GM12878 (cell line): ENCODE measurements around the gene AFG1L.

Experiments
- CREB1 ChIP-seq: IDR thresholded peaks from 2 replicates; pipeline ENCODE4 v1.6.1; 2012; ENCODE audit warnings: low read depth, mild to moderate bottlenecking, inconsistent platforms
- NBN ChIP-seq: fragments of 450-650 bp; IDR thresholded peaks from 2 replicates; pipeline ENCODE4 v1.6.1; 2016
- POLR2A ChIP-seq: IDR thresholded peaks from 2 replicates; pipeline ENCODE4 v1.6.1; 2011; ENCODE audit warnings: low read depth, mild to moderate bottlenecking, low read length
- POLR2AphosphoS2 ChIP-seq: IDR thresholded peaks from 2 replicates; pipeline ENCODE4 v1.6.1; 2011; ENCODE audit warnings: low read depth, mild to moderate bottlenecking, low read length, improper control_type of control experiment, moderate library complexity
- RAD21 ChIP-seq: IDR thresholded peaks from 2 replicates; pipeline ENCODE4 v1.6.1; 2011; ENCODE audit warnings: mild to moderate bottlenecking, low read depth, low read length, moderate library complexity; ENCODE audit not compliant: insufficient read depth
- RUNX3 ChIP-seq: IDR thresholded peaks from 2 replicates; pipeline ENCODE4 v1.6.1; 2012; ENCODE audit warnings: low read length, inconsistent platforms
- SIN3A ChIP-seq: IDR thresholded peaks from 2 replicates; pipeline ENCODE4 v1.6.1; 2012; ENCODE audit warnings: low read depth, low read length, improper control_type of control experiment
- TF ChIP-seq, protein P1 (sequence below): fragments of 450-650 bp; IDR thresholded peaks from 2 replicates; pipeline ENCODE4 v1.6.1; 2017; ENCODE audit warnings: mild to moderate bottlenecking
- TF ChIP-seq, protein P2 (sequence below): IDR thresholded peaks from 2 replicates; pipeline ENCODE4 v1.6.1; 2011; ENCODE audit warnings: borderline replicate concordance, low read depth, mild to moderate bottlenecking, moderate library complexity, mixed read lengths, low read length; ENCODE audit not compliant: insufficient read depth; ENCODE audit errors: extremely low read length
- TF ChIP-seq, protein P3 (sequence below), 3 experiments: IDR thresholded peaks in 2 of 3; conservative IDR thresholded peaks in 1 of 3; 2 replicates each; pipeline ENCODE4 v1.5.1; 2011; ENCODE audit warnings: low read depth in 3 of 3, low read length in 3 of 3, mild to moderate bottlenecking in 3 of 3, control low read depth in 2 of 3, moderate library complexity in 2 of 3, inconsistent platforms in 1 of 3, mixed read lengths in 1 of 3; ENCODE audit not compliant: control insufficient read depth in 2 of 3, insufficient read depth in 1 of 3; ENCODE audit errors: extremely low read depth in 1 of 3

DNA sequence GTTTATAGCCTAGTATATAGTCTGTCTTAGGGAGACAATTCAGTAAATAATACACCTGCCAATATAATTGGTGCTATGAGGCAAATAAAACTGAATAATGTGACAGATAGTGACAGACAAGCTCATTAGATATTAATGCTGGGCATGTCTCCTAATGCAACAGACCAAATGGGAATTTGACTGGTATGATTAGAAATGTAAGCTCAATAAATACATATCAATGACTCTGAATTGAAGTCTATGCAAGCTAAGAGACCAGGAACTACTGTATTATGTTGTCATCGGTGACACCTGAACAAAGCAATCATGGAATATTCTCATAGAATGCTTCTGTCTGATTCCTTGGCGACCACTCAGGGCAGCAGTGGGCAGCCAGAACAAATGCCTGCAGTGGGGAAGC lies 31.5 kb upstream of the AFG1L start:
- TF ChIP-seq RAD21 (no peak), RUNX3 (no peak), CREB1 (no peak), POLR2A (no peak), POLR2AphosphoS2 (no peak), NBN (no peak), SIN3A (no peak)
- TF ChIP-seq, protein P1, sequence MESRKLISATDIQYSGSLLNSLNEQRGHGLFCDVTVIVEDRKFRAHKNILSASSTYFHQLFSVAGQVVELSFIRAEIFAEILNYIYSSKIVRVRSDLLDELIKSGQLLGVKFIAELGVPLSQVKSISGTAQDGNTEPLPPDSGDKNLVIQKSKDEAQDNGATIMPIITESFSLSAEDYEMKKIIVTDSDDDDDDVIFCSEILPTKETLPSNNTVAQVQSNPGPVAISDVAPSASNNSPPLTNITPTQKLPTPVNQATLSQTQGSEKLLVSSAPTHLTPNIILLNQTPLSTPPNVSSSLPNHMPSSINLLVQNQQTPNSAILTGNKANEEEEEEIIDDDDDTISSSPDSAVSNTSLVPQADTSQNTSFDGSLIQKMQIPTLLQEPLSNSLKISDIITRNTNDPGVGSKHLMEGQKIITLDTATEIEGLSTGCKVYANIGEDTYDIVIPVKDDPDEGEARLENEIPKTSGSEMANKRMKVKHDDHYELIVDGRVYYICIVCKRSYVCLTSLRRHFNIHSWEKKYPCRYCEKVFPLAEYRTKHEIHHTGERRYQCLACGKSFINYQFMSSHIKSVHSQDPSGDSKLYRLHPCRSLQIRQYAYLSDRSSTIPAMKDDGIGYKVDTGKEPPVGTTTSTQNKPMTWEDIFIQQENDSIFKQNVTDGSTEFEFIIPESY = no peak
- TF ChIP-seq, protein P2, sequence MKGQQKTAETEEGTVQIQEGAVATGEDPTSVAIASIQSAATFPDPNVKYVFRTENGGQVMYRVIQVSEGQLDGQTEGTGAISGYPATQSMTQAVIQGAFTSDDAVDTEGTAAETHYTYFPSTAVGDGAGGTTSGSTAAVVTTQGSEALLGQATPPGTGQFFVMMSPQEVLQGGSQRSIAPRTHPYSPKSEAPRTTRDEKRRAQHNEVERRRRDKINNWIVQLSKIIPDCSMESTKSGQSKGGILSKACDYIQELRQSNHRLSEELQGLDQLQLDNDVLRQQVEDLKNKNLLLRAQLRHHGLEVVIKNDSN = no peak
- TF ChIP-seq, protein P3, sequence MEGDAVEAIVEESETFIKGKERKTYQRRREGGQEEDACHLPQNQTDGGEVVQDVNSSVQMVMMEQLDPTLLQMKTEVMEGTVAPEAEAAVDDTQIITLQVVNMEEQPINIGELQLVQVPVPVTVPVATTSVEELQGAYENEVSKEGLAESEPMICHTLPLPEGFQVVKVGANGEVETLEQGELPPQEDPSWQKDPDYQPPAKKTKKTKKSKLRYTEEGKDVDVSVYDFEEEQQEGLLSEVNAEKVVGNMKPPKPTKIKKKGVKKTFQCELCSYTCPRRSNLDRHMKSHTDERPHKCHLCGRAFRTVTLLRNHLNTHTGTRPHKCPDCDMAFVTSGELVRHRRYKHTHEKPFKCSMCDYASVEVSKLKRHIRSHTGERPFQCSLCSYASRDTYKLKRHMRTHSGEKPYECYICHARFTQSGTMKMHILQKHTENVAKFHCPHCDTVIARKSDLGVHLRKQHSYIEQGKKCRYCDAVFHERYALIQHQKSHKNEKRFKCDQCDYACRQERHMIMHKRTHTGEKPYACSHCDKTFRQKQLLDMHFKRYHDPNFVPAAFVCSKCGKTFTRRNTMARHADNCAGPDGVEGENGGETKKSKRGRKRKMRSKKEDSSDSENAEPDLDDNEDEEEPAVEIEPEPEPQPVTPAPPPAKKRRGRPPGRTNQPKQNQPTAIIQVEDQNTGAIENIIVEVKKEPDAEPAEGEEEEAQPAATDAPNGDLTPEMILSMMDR (IDR thresholded peaks at IDR 0.05 in 2 of 3, conservative IDR thresholded peaks at IDR 0.05 in 1 of 3; ENCODE audit: control insufficient read depth in 2 of 3, extremely low read depth in 1 of 3, insufficient read depth in 1 of 3, low read depth in 3 of 3, low read length in 3 of 3) = no peak
